GM13977 (cell line): ENCODE measurements around the gene HNRNPU.

Source experiments
- DNase-seq: peaks from one replicate; pipeline ENCODE4 v3.0.0; 2012; ENCODE audit warnings: low spot score
- in situ Hi-C: fragments of 300-500 bp; cut with MboI; formaldehyde crosslinking; loops from one replicate; pipeline ENCODE4 v1.12.0; 2022; ENCODE audit warnings: low sequenced_read_pairs, low pct_unique_long_range_greater_than_20kb, mixed read lengths, inconsistent platforms; ENCODE audit not compliant: unreplicated experiment
- TF ChIP-seq, protein P1 (sequence below): IDR thresholded peaks from 2 replicates; pipeline ENCODE4 v1.5.1; 2012; ENCODE audit warnings: mild to moderate bottlenecking, control low read depth; ENCODE audit not compliant: insufficient read depth; ENCODE audit errors: extremely low read depth, missing control alignments

HNRNPU gene

GRCh38 chr1:244851546-244852231, 12.7 kb downstream of the HNRNPU start:
- in situ Hi-C loops: loop anchor here (25.0 kb wide), 1 partner anchor 186 kb away; no protein-coding TSS in a partner anchor
- no peak for DNase-seq
- TF ChIP-seq, protein P1, sequence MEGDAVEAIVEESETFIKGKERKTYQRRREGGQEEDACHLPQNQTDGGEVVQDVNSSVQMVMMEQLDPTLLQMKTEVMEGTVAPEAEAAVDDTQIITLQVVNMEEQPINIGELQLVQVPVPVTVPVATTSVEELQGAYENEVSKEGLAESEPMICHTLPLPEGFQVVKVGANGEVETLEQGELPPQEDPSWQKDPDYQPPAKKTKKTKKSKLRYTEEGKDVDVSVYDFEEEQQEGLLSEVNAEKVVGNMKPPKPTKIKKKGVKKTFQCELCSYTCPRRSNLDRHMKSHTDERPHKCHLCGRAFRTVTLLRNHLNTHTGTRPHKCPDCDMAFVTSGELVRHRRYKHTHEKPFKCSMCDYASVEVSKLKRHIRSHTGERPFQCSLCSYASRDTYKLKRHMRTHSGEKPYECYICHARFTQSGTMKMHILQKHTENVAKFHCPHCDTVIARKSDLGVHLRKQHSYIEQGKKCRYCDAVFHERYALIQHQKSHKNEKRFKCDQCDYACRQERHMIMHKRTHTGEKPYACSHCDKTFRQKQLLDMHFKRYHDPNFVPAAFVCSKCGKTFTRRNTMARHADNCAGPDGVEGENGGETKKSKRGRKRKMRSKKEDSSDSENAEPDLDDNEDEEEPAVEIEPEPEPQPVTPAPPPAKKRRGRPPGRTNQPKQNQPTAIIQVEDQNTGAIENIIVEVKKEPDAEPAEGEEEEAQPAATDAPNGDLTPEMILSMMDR: no peak

DNA sequence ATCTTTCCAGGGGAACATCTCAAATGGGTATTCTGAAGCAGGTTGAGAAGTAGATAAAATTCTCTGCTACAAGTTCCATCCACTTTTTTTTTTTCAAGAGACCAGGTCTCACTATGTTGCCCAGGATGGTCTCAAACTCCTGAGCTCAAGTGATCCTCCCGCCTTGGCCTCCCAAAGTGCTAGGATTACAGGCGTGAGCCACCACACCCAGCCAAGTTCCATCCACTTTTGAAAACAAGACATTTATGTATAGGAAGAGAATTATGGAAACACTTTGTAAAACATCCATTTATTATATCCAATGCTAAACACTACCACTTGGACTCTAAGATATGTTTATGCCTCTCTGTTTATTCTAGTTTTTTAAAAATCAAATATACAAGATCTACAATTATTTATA, 13.4 kb downstream of the HNRNPU start:
- no peak for DNase-seq
- TF ChIP-seq, protein P1: no peak
- in situ Hi-C loops: loop anchor here (25.0 kb wide), 1 partner anchor 186 kb away; no protein-coding TSS in a partner anchor

DNA sequence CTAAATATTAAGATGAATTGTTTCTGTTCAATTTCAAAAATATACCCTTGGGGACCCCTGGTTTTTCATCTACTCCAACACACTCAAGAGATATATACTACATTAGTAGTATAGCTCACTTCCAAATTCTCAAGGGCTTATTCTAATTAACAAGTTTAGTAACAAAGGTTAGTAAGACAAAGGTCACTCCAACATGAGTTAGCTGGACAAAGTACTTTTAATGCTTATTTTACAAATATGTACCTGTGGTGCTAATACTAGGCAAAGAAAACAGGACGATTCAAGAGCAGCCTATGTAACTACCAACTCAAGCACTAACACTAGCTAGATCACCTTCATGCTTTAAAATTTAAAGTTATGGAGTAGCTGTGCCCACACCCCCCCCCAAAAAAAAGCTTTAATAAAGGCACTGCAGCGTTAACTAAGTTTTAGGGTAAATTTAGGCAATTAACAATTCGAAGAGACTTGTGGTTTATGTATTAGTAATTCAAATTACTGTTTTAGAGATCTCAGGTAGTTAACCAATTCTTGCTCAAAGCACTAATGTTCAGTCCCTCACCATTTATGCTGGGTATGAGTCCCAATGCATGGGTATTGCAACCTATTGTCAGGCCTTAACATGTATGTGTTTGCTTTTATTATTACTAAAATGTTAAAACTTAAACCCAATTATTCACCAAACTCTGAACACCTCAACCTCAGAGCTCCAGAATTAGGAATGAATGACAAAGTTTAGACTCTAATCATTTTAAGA, 14.1 kb downstream of the HNRNPU start:
- DNase-seq: no peak
- in situ Hi-C loops: loop anchor here (25.0 kb wide), 1 partner anchor 187 kb away; no protein-coding TSS in a partner anchor
- TF ChIP-seq, protein P1: no peak

- in situ Hi-C loops: no loop called here
- TF ChIP-seq, protein P1: no peak
- no peak for DNase-seq
Observed at GRCh38 chr1:244849189-244849866, 15.0 kb downstream of the HNRNPU start.

DNA sequence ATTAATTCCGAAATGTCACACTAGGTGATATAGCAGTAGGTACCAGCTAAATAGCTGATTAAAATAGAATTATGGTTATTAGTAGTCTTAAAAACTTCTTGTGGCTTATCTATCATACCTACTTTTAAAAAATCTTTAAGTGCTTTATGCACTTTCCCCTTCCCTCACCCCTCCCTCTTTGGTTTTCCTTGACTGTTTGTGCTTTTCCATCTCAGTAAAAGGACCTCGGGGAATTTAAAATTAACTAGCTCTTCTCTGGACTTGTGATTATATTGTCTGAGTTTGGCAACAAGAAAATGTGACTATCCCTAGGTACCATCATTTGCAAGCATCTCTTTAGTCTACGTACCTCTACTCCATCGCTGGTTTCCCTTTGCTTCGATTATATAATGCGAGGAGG, 17.7 kb downstream of the HNRNPU start:
- no peak for DNase-seq
- TF ChIP-seq, protein P1: no peak
- in situ Hi-C loops: no loop called here

- TF ChIP-seq, protein P1: no peak
- no peak for DNase-seq
- in situ Hi-C loops: no loop called here
Observed at GRCh38 chr1:244844155-244845121, 19.9 kb downstream of the HNRNPU start.
